Type B pancreatic cell (in vitro differentiated cells): ENCODE measurements around the gene RORC. TPM values are rescaled to one million over a fixed set of nuclear protein-coding genes. Genes with fewer than 3 reads are reported as not detected.

ENCODE experiments used
- DNase-seq: peaks from one replicate; pipeline ENCODE4 v3.0.0; 2021; ENCODE audit warnings: mixed read lengths; ENCODE audit not compliant: unreplicated experiment; ENCODE audit errors: extremely low spot score
- H3K27ac Mint-ChIP-seq: 2 replicates; pipeline ENCODE4 v1.8.0; 2021; ENCODE audit warnings: mild to moderate bottlenecking, mixed read lengths
- H3K27me3 Mint-ChIP-seq: 2 replicates; pipeline ENCODE4 v1.8.0; 2021; ENCODE audit warnings: mixed read lengths
- H3K36me3 Mint-ChIP-seq: 2 replicates; pipeline ENCODE4 v1.8.0; 2021; ENCODE audit warnings: mixed read lengths
- H3K4me1 Mint-ChIP-seq: one replicate; pipeline ENCODE4 v1.8.0; 2021; ENCODE audit warnings: mixed read lengths; ENCODE audit not compliant: unreplicated experiment
- H3K4me3 Mint-ChIP-seq: 2 replicates; pipeline ENCODE4 v1.8.0; 2021; ENCODE audit warnings: mild to moderate bottlenecking, mixed read lengths
- H3K9me3 Mint-ChIP-seq: 2 replicates; pipeline ENCODE4 v1.8.0; 2021; ENCODE audit warnings: mixed read lengths
- total RNA-seq: library from RNA; stranded (reverse); gene quantifications from 2 replicates; pipeline ENCODE4 v1.2.1, GENCODE V29; 2021; ENCODE audit warnings: low replicate concordance
- TF ChIP-seq, protein P1 (sequence below): fragments of 200-600 bp; sonication (generic); conservative IDR thresholded peaks from 2 replicates; pipeline ENCODE4 v1.5.0; 2021; ENCODE audit warnings: antibody characterized with exemption, mild to moderate bottlenecking

RORC gene
- total RNA-seq, 1 donor from 2014 or later, result not detected

DNA sequence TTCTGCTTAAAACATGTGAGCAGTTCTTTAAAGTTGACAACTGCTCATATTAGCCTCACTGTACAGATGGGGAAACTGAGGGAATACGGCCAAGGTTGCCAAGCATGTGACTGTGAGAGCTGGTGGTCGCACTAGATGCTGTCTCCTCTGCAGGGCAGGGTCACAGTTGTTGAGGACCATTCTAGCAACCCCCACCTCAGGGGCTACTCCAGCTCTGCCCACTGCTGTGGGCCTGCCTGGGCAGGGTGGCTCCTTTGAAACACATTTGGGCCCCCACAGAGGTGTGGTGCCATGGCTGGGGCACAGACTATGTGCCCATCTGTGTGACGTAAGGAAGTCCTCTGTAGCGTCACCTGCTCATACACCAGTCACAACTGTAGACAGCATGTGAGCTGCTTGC lies 21.1 kb upstream of the RORC start:
- Mint-ChIP-seq H3K27me3 (peaks cover 31% of the 10 kb centered on the region), H3K9me3 (no peaks in the 10 kb centered on the region), H3K4me3 (no peak overlapping the region), H3K27ac (no peak overlapping the region), H3K36me3 (no peaks in the 10 kb centered on the region), H3K4me1 (no peaks in the 10 kb centered on the region)
- TF ChIP-seq, protein P1, sequence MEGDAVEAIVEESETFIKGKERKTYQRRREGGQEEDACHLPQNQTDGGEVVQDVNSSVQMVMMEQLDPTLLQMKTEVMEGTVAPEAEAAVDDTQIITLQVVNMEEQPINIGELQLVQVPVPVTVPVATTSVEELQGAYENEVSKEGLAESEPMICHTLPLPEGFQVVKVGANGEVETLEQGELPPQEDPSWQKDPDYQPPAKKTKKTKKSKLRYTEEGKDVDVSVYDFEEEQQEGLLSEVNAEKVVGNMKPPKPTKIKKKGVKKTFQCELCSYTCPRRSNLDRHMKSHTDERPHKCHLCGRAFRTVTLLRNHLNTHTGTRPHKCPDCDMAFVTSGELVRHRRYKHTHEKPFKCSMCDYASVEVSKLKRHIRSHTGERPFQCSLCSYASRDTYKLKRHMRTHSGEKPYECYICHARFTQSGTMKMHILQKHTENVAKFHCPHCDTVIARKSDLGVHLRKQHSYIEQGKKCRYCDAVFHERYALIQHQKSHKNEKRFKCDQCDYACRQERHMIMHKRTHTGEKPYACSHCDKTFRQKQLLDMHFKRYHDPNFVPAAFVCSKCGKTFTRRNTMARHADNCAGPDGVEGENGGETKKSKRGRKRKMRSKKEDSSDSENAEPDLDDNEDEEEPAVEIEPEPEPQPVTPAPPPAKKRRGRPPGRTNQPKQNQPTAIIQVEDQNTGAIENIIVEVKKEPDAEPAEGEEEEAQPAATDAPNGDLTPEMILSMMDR, result no peak
- no peak for DNase-seq

DNA sequence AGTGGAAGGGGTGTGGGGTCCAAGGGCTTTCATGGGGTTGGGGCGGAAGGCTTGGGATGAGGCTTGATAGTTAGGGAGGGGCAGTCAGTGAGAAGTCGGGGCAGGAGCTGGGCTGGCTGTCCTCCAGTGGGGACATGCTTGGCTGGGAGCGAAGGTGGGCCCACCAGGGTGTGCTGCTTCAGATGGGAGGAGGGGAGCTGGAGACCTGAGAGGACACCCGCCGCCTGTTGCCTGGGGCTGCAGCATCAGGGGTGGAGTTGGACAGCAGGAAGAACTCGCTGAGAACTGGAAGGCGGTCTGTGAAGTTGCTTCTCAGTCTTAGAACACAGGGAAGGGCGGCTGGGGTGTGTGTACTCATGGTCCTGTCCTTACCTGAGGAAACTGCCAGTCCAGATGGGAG lies 20.3 kb upstream of the RORC start:
- no peak for DNase-seq
- Mint-ChIP-seq H3K27me3 (peaks cover 31% of the 10 kb centered on the region), H3K4me3 (no peak overlapping the region), H3K36me3 (no peaks in the 10 kb centered on the region), H3K27ac (no peak overlapping the region), H3K9me3 (no peaks in the 10 kb centered on the region), H3K4me1 (no peaks in the 10 kb centered on the region)
- TF ChIP-seq, protein P1, result no peak

DNA sequence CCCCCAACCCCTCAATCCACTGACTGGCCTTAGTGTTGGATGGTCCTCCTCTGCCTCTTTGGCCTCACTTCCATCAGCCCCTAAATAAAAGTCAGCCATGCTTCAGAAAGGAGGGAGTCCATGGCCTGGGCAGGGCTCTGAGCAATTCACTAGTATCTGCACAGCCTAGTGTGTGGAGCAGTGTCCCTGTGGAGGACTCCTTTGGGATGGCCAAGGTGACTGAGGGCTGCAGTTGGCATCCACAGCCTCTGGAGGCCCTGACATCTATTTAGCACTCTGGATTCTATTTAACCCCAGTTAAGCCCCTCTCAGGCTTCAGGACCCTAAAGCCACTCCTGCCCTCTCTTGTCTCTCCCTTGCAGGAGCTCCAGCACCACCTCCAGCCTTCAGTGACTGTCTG lies 18.3 kb upstream of the RORC start:
- H3K4me1 Mint-ChIP-seq, result no peaks in the 10 kb centered on the region
- no peak overlapping the region for H3K4me3 Mint-ChIP-seq
- no peak overlapping the region for H3K27ac Mint-ChIP-seq
- H3K9me3 Mint-ChIP-seq, result no peaks in the 10 kb centered on the region
- DNase-seq, result no peak
- peaks cover 45% of the 10 kb centered on the region for H3K27me3 Mint-ChIP-seq
- TF ChIP-seq, protein P1, result no peak
- H3K36me3 Mint-ChIP-seq, result no peaks in the 10 kb centered on the region

DNA sequence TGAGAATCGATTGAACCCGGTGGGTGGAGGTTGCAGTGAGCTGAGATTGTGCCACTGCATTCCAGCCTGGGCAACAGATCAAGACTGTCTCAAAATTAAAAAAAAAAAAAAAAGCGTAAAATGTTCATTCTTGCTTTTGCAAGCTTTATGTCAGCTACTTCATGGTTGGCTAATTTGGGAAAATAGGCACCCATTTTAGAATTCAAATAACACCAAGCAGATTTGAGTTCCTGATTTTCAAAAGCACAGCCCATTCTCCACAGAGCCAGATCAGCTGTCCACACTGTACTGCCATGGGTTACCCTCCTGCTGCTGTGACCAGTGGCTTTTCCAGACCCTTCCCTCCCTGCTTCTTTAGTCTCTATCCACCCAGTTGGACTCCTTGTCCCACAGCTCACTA lies 17.5 kb upstream of the RORC start:
- peaks cover 50% of the 10 kb centered on the region for H3K27me3 Mint-ChIP-seq
- DNase-seq, result no peak

DNA sequence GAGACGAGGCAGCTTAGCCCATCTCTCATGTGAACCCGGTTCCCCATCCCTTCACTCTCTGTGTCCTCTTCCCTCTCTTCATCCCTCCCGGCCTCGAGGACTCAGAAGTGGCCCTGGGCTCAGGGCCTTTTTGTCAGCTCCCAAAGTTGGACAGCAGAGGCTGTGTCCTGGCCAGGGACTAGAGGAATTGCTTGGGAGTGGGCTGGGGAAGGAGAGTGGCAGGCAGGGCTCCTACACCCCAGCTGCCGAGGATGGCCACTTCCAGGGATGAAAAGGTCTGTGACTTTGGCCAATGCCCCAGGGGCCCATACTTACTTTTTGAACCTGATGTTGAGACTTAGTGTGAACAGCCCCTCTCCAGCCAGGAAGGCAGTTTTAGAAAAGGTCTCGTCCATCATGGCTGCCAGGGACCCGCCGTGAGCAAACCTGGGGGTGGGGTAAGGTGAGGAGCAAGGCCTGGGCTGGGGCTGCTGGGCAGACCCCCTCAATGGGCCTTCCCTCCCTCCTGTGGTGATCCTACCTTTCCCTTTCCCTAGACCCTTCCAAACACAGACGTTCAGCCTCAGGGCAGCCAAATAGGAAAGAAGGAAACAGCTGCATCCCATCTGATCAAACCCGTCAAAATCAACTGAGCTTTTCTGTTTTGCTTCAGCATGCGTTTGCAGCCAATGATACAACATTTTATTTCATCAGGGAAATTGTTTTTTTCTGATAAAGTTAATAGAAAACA lies 16.4 kb upstream of the RORC start:
- DNase-seq, result no peak
- H3K9me3 Mint-ChIP-seq, result no peaks in the 10 kb centered on the region
- TF ChIP-seq, protein P1, result no peak
- no peak overlapping the region for H3K4me3 Mint-ChIP-seq
- H3K36me3 Mint-ChIP-seq, result no peaks in the 10 kb centered on the region
- no peak overlapping the region for H3K27ac Mint-ChIP-seq
- peaks cover 54% of the 10 kb centered on the region for H3K27me3 Mint-ChIP-seq
- no peaks in the 10 kb centered on the region for H3K4me1 Mint-ChIP-seq

More for the DNA sequence above, 17.5 kb upstream of the RORC start:
- Mint-ChIP-seq H3K27ac (no peak overlapping the region), H3K36me3 (no peaks in the 10 kb centered on the region), H3K9me3 (no peaks in the 10 kb centered on the region), H3K4me1 (no peaks in the 10 kb centered on the region), H3K4me3 (no peak overlapping the region)
- TF ChIP-seq, protein P1, result no peak
